Skin of body (tissue), 2 donors: ENCODE measurements around the gene AFF1. TPM values are rescaled to one million over a fixed set of nuclear protein-coding genes. Genes with fewer than 3 reads are reported as not detected.
"Not testable (repeated sequence)": the region's sequence is repeated elsewhere in the genome, so short reads cannot be mapped to it uniquely, and the experiment has no call there.

Source experiments
- DNase-seq: peaks from one replicate; lab custom pipeline; 2025; lab: John Stamatoyannopoulos, UW
- total RNA-seq: library from RNA; depleted of rRNA; stranded (reverse); fragments of >200 nt; gene quantifications from one replicate; pipeline ENCODE4 v1.2.3, GENCODE V29; 2014

The AFF1 gene
- total RNA-seq, 1 donor from 2014 or later, result 25.4 TPM

GRCh38 chr4:87034527-87034926 is 99.7 kb downstream of the AFF1 start:
- no peak for DNase-seq

DNA sequence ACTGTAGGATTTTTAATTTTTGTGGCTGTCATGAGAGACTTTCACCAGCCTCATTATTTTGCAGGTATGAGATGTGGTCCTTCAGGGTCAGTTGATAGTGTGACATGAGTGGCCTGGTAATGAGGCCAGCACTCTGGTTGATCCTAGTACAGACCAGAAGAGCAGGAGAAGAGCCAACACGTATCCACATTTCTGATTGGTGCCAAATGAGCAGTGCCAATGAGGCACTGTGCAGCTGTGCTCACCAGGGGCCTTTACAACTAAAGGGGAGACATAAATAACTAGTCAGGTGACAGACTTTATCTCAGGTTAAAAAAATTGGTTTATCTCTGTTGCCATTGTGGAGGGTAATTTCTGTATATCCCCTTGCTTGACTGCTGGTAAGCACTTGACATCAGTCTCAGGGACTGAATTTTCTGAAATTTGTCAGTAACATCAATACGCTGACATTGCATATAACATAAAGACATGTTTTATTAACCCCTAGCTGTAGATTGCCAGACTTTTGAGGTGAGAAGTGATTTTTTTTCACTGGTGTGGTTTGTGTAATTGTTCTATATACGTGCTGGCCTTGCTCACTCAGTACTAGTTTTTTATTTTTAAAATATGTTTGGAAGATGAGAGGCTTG is 101.2 kb downstream of the AFF1 start:
- DNase-seq, result no peak

DNA sequence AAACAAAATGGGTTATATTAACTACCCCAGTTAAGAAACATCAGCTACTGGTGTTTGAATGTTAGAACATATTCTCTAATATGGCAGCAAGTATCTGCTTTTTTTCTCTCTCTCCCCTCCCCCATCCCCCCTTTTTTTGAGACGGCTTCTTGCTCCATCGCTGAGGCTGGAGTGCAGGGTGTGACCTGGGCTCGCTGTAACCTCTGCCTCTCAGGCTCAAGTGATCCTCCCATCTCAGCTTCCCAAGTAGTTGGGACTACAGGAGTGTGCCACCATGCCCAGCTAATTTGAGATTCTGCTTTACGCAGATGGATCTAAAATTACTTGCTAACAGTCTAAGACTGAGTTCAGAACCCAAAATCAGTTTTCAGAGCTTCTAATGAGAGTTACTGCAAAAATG is 101.9 kb downstream of the AFF1 start:
- DNase-seq, result no peak

DNA sequence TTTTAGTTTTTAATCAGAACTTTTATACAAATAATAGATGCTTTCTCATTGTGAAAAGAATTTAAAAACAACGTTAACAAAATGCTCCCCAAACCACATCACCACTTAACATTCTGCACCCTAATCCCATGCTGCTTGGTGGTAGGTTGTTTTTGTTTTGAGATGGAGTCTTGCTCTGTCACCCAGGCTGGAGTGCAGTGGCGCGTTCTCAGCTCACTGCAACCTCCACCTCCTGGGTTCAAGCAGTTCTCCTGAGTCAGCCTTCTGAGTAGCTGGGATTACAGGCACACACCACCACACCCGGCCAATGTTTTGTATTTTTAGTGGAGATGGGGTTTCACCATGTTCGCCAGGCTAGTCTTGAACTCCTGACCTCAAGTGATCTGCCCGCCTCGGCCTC is 102.4 kb downstream of the AFF1 start:
- not testable (repeated sequence) for DNase-seq

GRCh38 chr4:87037671-87038334 is 103.0 kb downstream of the AFF1 start:
- DNase-seq, result peak; percentile 27

DNA sequence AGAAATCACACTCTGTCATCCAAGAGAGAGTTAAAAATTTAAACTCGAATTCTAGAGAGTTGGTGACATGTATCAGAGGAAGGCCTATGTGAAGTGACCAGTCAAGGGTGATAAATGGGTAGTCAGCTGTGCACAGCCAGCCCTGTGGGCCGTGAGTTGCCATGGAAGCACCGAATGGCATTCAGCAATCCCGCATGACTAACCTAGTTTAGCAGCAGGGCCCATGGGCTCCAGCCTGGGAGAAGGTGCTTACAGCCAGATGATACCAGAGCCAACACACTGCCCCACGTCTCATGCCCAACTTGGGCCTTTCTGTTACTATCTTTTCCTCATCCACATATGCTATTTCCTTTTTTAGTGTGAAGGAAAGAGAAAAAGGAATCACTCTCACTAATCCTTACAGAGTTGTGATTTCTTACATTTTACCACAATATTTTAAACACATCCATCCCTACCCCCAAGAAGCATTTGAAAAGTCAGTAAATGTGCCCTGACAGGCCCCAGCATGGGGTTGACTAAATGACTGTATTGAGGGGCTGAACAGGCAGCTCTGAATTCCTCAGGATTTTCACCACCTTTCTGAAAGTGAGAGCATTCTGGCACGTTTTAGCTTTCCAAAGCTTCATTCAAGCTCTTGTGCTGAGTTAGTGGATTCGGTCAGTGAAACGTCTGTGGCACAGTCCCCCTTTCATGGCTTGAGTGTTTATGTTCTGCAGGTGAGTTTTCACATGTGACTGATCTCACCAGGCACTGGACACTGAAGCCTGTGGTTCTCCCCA is 104.2 kb downstream of the AFF1 start:
- DNase-seq, result no peak

DNA sequence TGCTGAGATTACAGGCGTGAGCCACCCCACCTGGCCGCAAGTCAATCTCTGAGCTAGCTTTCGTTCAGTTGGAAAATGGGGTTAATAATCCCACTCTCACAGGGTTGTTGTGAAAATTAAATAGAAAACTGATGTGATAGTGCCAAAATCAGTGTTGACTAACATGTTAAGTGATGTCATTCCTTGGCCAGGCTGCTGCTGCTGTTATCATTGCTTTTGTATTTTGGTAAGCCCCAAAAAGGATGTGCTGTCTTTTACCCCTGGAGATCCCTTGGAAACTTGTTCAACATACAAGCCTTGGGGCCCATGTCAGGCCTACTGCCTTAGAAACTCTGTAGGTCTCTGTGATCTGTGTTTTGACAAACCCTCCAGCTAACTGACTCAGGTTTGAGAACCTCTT is 106.3 kb downstream of the AFF1 start:
- DNase-seq, result peak; percentile 80

GRCh38 chr4:87042221-87042620 is 107.4 kb downstream of the AFF1 start:
- DNase-seq, result no peak

DNA sequence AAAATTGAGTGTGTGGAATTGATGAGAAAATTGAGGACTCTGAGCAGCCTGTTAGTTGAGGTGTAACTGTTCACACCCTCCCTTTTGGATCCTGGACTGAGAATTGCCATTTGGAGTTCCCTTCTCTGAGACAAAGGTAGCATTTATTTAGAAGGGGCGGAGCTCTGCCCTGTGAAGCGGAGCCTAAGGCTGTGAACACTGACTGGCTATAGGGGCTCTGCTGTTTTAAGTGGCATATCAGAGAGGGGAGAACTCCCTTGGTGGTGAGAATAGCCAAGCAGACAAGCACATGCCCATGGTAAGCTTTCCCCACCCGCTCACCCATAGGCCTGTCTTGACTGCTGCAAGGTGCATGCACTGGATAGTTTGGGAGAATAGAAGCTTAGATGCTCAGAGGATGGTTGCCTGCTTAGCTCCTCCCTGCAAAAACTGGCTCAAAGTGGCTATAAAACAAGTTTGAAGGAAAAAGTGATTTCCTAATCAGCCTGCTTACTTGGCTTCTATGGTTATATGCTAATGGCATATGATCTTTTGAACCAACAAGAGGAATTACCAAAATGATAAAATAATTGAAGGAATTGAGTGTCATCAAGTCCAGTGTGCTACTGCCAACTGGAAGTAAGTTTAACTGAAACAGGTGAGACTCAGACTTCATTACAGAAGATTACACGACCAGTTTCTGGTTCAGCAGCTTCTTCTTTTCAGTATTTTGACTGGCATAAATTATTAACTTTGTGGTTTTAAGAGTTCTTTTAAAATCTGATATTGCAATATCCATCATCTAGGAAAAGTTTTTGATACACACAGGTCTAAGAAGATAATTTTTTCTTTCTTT is 108.4 kb downstream of the AFF1 start:
- no peak for DNase-seq

DNA sequence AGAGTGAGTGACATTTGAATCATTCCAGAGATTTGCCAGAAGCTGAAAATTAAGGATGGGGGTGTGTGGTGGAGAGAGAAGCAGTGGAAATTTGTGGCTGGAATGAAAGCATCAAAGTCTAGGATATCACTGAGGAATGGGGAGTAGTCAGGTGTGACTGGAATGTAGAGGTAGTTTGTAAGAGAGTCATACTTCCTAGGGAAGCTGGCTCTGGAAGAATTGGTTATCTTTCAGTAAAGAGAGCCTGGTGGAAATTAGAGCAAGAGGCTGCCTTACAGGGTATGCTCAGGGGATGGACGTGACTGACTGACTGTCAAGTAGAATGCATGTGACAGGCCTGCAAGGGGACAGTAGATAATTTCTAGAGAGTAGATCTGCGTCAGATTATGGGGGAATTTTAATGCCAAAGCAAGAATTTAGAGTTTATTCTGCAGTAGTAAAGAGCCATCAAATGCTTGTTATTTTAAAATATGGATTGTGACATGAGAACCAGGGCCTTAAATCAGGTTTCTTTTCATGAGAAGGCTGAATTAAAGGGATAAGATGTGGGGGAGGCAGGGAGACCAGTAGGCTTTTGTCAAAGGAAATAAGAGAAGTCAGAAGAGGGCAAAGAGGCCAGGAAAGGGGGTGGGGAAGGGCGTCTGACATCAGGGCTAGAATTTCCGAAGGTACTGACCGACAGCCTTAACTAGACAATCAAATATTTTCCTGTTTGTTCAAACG is 109.9 kb downstream of the AFF1 start:
- DNase-seq, result no peak

DNA sequence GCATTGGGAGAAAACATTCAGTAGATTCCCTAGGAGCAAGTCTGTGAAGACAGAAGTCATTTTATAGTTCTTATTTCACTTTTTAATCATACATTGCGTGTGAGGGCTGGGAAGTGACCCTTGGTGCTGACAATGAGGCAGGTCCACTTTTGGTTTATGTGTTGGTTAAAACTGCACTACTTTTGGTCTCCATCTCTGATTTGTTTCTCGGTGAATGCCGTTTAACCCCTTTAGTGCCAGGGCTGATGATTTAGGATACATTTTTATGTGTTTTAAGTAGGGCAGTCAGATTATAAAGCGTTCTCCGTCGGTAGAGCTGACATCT is 110.4 kb downstream of the AFF1 start:
- no peak for DNase-seq

- DNase-seq, result no peak
These were observed 110.8 kb downstream of the AFF1 start for GRCh38 chr4:87045659-87046058.

DNA sequence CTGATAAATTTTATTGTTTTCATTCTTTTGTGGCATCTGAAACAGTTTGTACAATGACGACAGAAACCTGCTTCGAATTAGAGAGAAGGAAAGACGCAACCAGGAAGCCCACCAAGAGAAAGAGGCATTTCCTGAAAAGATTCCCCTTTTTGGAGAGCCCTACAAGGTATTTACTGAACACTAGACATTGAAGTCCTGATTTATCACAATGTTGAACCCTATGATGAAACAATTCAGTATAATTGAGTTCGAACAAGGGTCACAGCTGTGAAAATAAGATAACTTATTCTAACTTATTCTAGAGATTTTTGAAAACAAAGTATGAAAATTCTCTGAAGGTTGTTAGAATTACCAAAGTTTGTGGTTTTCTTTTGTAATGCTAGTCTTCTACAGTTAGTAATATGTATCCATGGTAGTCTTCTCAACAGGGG is 111.3 kb downstream of the AFF1 start:
- peak; percentile 76 for DNase-seq

- DNase-seq, result no peak
These were observed 112.5 kb downstream of the AFF1 start for GRCh38 chr4:87047281-87047798.

DNA sequence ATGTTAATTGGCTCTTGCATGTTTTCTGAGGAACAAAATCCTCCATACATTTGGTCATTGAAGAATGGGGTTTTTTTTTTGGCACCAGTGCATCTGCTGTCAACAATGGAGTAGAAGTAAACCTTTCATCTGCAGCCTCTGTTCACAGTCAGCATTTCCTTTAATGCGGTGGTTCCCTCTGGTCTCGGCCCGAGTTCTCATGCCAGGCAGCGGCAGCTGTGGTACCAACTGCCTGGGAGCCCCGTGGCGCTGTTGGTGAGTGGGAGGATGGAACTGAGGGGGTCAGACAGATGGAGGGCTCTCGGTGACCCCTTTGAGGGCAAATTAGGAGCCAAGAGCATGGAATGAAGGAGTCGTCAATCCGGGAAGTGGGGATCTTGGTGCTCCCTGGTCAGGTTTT is 114.7 kb downstream of the AFF1 start:
- no peak for DNase-seq

DNA sequence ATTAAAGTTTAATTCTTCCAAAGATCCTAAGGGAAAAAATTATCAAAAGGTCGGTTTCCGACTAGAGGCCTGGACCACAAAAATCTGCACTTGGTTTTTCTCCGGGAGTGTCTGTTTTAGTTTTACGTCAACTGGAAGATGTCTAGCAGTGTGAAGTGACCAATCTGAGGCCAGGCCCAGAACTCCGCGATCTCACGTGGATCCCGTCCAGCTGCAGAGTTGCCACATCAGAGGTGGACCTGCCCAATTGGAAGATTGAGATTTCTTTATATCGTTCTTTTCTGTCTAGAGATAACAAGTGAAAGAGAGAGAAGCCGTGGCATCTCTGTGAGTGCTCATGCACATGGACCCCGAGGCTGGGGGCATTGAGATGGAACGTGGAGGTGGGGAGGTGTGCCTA is 115.8 kb downstream of the AFF1 start:
- DNase-seq, result no peak

- no peak for DNase-seq
These were observed 116.4 kb downstream of the AFF1 start for GRCh38 chr4:87051121-87051713.

GRCh38 chr4:87052615-87053014 is 117.8 kb downstream of the AFF1 start:
- no peak for DNase-seq

GRCh38 chr4:87053176-87053658 is 118.4 kb downstream of the AFF1 start:
- peak; percentile 36 for DNase-seq
